HEK293 (cell line): ENCODE results near the gene MBNL3.

Experiments used
- CTCF ChIA-PET: fragments of 350-600 bp; formaldehyde crosslinking; extraction: SDS; loops from one replicate; lab custom pipeline; 2021; ENCODE audit warnings: antibody characterized with exemption; lab: Yijun Ruan, JAX
- POLR2A ChIA-PET: fragments of 300-600 bp; formaldehyde crosslinking; extraction: SDS; loops from one replicate; lab custom pipeline; 2020; ENCODE audit warnings: antibody characterized with exemption, inconsistent platforms; lab: Yijun Ruan, JAX
- H3K27ac ChIP-seq: fragments of 200-500 bp; sonication (Bioruptor generic); 2 replicates; pipeline ENCODE4 v1.5.1; 2014; ENCODE audit warnings: low read depth, low read length, control low read depth, inconsistent platforms; ENCODE audit errors: extremely low read depth
- H3K36me3 ChIP-seq, 2 experiments: fragments of 200-500 bp in 1 of 2; sonication (Bioruptor generic) in 1 of 2; 1 replicate in 1 of 2; 2 replicates in 1 of 2; pipeline ENCODE4 v1.5.1; 2014 to 2017; ENCODE audit warnings: inconsistent platforms in 2 of 2, low read length in 2 of 2; ENCODE audit not compliant: control insufficient read depth in 2 of 2, insufficient read depth in 1 of 2
- H3K4me1 ChIP-seq: fragments of 200-500 bp; sonication (Bioruptor generic); 2 replicates; pipeline ENCODE4 v1.5.1; 2014; ENCODE audit warnings: mild to moderate bottlenecking, low read length, inconsistent platforms; ENCODE audit not compliant: control insufficient read depth, insufficient read depth
- H3K4me3 ChIP-seq: 2 replicates; pipeline ENCODE4 v1.5.1; 2011; ENCODE audit warnings: low read depth, mild to moderate bottlenecking, control low read depth, low read length, moderate library complexity
- H3K9me3 ChIP-seq: fragments of 200-500 bp; sonication (Bioruptor generic); 2 replicates; pipeline ENCODE4 v1.5.1; 2014; ENCODE audit warnings: low read depth, low read length, inconsistent platforms; ENCODE audit not compliant: control insufficient read depth, insufficient read depth
- HIC1 ChIP-seq: fragments of 450-650 bp; formaldehyde crosslinking; IDR thresholded peaks from 2 replicates; pipeline ENCODE4 v1.5.1; 2016; ENCODE audit warnings: missing biosample characterization, missing genetic modification characterization
- HOXA7 ChIP-seq: sonication (generic); formaldehyde crosslinking; IDR thresholded peaks from 2 replicates; pipeline ENCODE4 v1.8.1; 2022; ENCODE audit warnings: missing genetic modification reagents, borderline replicate concordance
- HOXC10 ChIP-seq: sonication (generic); formaldehyde crosslinking; IDR thresholded peaks from 2 replicates; pipeline ENCODE4 v1.8.1; 2023; ENCODE audit warnings: mild to moderate bottlenecking, missing genetic modification reagents
- OVOL3 ChIP-seq: fragments of 450-650 bp; formaldehyde crosslinking; IDR thresholded peaks from 2 replicates; pipeline ENCODE4 v1.5.1; 2016; ENCODE audit warnings: missing biosample characterization, missing genetic modification characterization
- PBX3 ChIP-seq: sonication (generic); formaldehyde crosslinking; IDR thresholded peaks from 2 replicates; pipeline ENCODE4 v1.8.1; 2022; ENCODE audit warnings: mild to moderate bottlenecking, moderate library complexity, missing genetic modification reagents
- YY1 ChIP-seq: fragments of 450-650 bp; formaldehyde crosslinking; IDR thresholded peaks from 2 replicates; pipeline ENCODE4 v1.5.1; 2018; ENCODE audit warnings: missing biosample characterization, missing genetic modification characterization
- ZEB2 ChIP-seq: fragments of 450-650 bp; formaldehyde crosslinking; IDR thresholded peaks from 2 replicates; pipeline ENCODE4 v1.5.1; 2016; ENCODE audit warnings: missing biosample characterization, missing genetic modification characterization
- ZNF18 ChIP-seq: fragments of 450-650 bp; formaldehyde crosslinking; IDR thresholded peaks from 2 replicates; pipeline ENCODE4 v1.5.1; 2016; ENCODE audit warnings: missing biosample characterization, missing genetic modification characterization
- ZNF23 ChIP-seq: fragments of 450-650 bp; formaldehyde crosslinking; IDR thresholded peaks from 2 replicates; pipeline ENCODE4 v1.5.1; 2016; ENCODE audit warnings: missing biosample characterization, missing genetic modification characterization, borderline replicate concordance
- ZNF280D ChIP-seq: fragments of 450-650 bp; formaldehyde crosslinking; IDR thresholded peaks from 2 replicates; pipeline ENCODE4 v1.5.1; 2016; ENCODE audit warnings: missing biosample characterization, missing genetic modification characterization
- ZNF335 ChIP-seq: fragments of 450-650 bp; formaldehyde crosslinking; conservative IDR thresholded peaks from 2 replicates; pipeline ENCODE4 v1.5.1; 2016; ENCODE audit warnings: missing biosample characterization, missing genetic modification characterization
- ZNF423 ChIP-seq: fragments of 450-650 bp; formaldehyde crosslinking; IDR thresholded peaks from 2 replicates; pipeline ENCODE4 v1.5.1; 2016; ENCODE audit warnings: missing biosample characterization, missing genetic modification characterization
- ZNF488 ChIP-seq: fragments of 450-650 bp; formaldehyde crosslinking; IDR thresholded peaks from 2 replicates; pipeline ENCODE4 v1.5.1; 2016; ENCODE audit warnings: missing biosample characterization, missing genetic modification characterization
- ZNF513 ChIP-seq: fragments of 450-650 bp; IDR thresholded peaks from 2 replicates; pipeline ENCODE4 v1.5.1; 2018; ENCODE audit warnings: missing biosample characterization, missing genetic modification characterization
- ZNF514 ChIP-seq: fragments of 450-650 bp; formaldehyde crosslinking; IDR thresholded peaks from 2 replicates; pipeline ENCODE4 v1.5.1; 2016; ENCODE audit warnings: missing biosample characterization, missing genetic modification characterization
- ZNF530 ChIP-seq: fragments of 450-650 bp; formaldehyde crosslinking; IDR thresholded peaks from 2 replicates; pipeline ENCODE4 v1.5.1; 2016; ENCODE audit warnings: low read depth, missing biosample characterization, missing genetic modification characterization
- ZNF626 ChIP-seq: fragments of 450-650 bp; sonication (Bioruptor Pico); formaldehyde crosslinking; IDR thresholded peaks from 2 replicates; pipeline ENCODE4 v1.5.1; 2018; ENCODE audit warnings: missing biosample characterization, missing genetic modification characterization, inconsistent platforms
- ZNF629 ChIP-seq: fragments of 450-650 bp; formaldehyde crosslinking; IDR thresholded peaks from 2 replicates; pipeline ENCODE4 v1.5.1; 2017; ENCODE audit warnings: missing biosample characterization, missing genetic modification characterization
- ZNF768 ChIP-seq: fragments of 450-650 bp; formaldehyde crosslinking; IDR thresholded peaks from 2 replicates; pipeline ENCODE4 v1.5.1; 2018; ENCODE audit warnings: missing biosample characterization, mild to moderate bottlenecking, missing genetic modification characterization
- ZXDB ChIP-seq: fragments of 450-650 bp; formaldehyde crosslinking; IDR thresholded peaks from 2 replicates; pipeline ENCODE4 v1.5.1; 2016; ENCODE audit warnings: missing biosample characterization, missing genetic modification characterization

Gene MBNL3

GRCh38 chrX:132518401-132518800, 29.6 kb upstream of the MBNL3 start:
- CTCF ChIA-PET, result interaction anchor here (1.0 kb wide), 1 partner anchor 96 kb away, joined by 3 read pairs; no protein-coding TSS in a partner anchor
- H3K4me3 ChIP-seq, result no peak overlapping the region
- H3K9me3 ChIP-seq, result no peaks in the 10 kb centered on the region
- POLR2A ChIA-PET, result no interaction called here
- TF ChIP-seq HIC1 (tag by site-specific recombination) (no peak), ZEB2 (tag by site-specific recombination) (no peak), HOXA7 (CRISPR knock-in tag) (no peak), ZNF18 (tag by site-specific recombination) (no peak), ZNF514 (tag by site-specific recombination) (no peak), ZNF488 (tag by site-specific recombination) (no peak), YY1 (no peak), ZNF626 (tag by site-specific recombination) (no peak), ZNF335 (tag by site-specific recombination) (no peak), ZXDB (tag by site-specific recombination) (no peak), ZNF23 (tag by site-specific recombination) (no peak), OVOL3 (tag by site-specific recombination) (no peak), HOXC10 (CRISPR knock-in tag) (no peak), ZNF280D (tag by site-specific recombination) (no peak), PBX3 (CRISPR knock-in tag) (no peak), ZNF513 (no peak), ZNF629 (no peak), ZNF530 (tag by site-specific recombination) (no peak), ZNF423 (no peak), ZNF768 (tag by site-specific recombination) (no peak)
- no peak overlapping the region for H3K27ac ChIP-seq
- H3K36me3 ChIP-seq, result no peaks in the 10 kb centered on the region
- no peaks in the 10 kb centered on the region for H3K4me1 ChIP-seq
